HG02943 (cell line): Measurements from ENCODE around the gene CSN2.

ENCODE experiments used
- ATAC-seq: cut with Tn5 transposase; IDR thresholded peaks from one replicate; pipeline ENCODE4 v1.9.1; 2021; ENCODE audit warnings: mild to moderate bottlenecking, low read depth, moderate library complexity; ENCODE audit not compliant: unreplicated experiment

Gene CSN2

GRCh38 chr4:69907151-69907550, 58.4 kb downstream of the CSN2 start:
- no peak for ATAC-seq
